Transverse colon (tissue), 3 donors: ENCODE data around the gene PDXDC1.
"Not testable (repeated sequence)": the region's sequence is repeated elsewhere in the genome, so short reads cannot be mapped to it uniquely, and the experiment has no call there.

Experiments
- CTCF ChIP-seq, 5 experiments: fragments of 200-600 bp in 3 of 5; fragments of 450-650 bp in 2 of 5; sonication (generic) in 3 of 5; IDR thresholded peaks; 1 replicate in 2 of 5; 2 replicates in 3 of 5; pipeline ENCODE4 v1.5.1; 2016 to 2017; ENCODE audit warnings: antibody characterized with exemption in 5 of 5, inconsistent platforms in 3 of 5, mild to moderate bottlenecking in 2 of 5, moderate library complexity in 1 of 5
- EP300 ChIP-seq: sonication (generic); formaldehyde crosslinking; IDR thresholded peaks from one replicate; pipeline ENCODE4 v1.6.1; 2017; ENCODE audit warnings: antibody characterized with exemption, low read depth
- POLR2A ChIP-seq: fragments of 450-650 bp; IDR thresholded peaks from one replicate; pipeline ENCODE4 v1.6.1; 2016; ENCODE audit warnings: antibody characterized with exemption, mild to moderate bottlenecking, moderate library complexity

GRCh38 chr16:14982521-14982920 lies 7.7 kb downstream of the PDXDC1 start:
- not testable (repeated sequence) for TF ChIP-seq POLR2A; CTCF (IDR thresholded peaks at IDR 0.05); EP300
